GM19025 (cell line): ENCODE measurements around the gene VAMP2.
A peak's percentile ranks its signal among the peaks of the same experiment; 100 is the strongest.
"Not testable (repeated sequence)": the region's sequence is repeated elsewhere in the genome, so short reads cannot be mapped to it uniquely, and the experiment has no call there.

Source experiments
- ATAC-seq: cut with Tn5 transposase; IDR thresholded peaks from one replicate; pipeline ENCODE4 v1.9.1; 2021; ENCODE audit warnings: mild to moderate bottlenecking, low read depth, moderate library complexity; ENCODE audit not compliant: unreplicated experiment

Gene VAMP2

DNA sequence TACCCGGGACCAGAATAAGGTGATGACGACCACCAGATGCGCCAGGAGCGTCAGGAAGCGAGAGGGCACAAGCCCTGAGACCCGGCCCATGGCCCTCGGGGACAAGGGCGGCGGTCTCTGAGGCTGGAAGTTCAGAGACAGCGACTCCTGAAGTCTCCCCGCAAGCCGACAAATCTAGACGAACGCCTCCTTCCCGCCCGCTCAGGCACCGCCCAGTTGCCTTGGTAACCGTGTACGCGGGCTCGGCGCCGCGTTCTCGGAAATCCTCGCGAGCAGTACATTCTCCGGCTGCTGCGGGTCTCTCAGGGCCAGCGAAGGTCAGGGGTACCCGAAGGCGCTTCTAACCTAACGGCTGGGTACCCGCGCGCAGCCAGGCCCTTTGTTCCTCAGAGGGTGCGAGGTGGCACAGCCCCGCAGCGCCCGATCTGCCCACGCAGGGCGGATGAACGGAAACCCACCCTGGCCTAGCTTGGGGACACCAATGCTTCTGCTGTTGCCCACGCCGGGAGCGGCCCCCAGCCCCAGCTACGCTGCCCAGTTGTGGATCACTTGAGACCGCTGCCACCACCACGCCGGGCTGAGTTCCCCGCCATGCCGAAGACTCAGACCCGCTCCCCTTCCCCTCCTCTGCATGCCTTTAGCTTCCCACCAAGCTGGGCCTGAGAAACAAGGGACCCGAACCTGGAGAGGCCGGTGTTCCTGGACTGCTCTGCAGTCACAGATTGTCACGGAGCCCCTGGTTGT lies 13.6 kb upstream of the VAMP2 start, which contains the start of gene TMEM107:
TSS of gene TMEM107 (minus strand) at position 184 of the 744 bp plus-strand sequence. CDS start at position 90, 94 bp downstream.
- peak; percentile 43 for ATAC-seq

DNA sequence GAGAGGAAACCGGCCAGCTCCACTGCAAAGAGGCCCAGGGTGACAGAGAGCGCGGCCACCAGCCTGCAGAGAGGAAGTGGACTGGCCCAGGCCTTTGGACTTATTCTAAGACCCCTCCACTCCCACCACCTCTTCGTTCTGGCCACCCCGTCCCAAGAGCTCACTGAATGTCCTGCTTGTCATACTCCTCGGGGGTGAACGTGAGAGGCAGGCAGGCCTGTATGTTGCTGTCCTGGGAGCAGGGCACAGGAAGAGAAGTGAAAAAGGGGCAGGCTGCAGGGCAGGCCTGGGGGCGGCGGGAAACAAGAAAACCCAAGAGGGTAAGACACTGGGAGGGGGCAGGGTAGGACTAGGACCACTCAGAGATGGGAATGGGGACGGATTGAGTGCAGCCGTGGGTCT lies 13.0 kb upstream of the VAMP2 start:
- ATAC-seq = peak; percentile 3

DNA sequence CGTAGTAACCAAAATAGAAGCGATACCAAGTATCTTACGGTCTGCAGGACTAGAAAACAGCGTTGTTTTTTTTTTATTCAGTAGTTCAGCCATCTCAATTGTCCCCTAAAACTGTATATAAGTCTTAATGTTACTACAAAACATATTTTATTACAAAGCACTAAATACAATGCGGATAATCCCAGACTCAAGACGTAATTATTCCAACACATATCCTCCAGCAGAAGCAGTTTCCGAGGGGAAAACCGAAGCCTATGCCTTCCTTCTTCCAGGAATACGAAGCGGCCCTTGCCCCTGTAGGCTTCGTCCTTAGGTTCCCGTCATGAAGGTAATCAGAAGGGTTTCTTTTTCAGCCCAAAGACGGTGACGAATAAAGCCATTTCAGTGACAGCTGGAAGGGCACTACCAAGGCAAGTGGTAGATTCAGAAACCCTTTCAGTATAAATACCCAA lies 11.1 kb upstream of the VAMP2 start:
- ATAC-seq = no peak

DNA sequence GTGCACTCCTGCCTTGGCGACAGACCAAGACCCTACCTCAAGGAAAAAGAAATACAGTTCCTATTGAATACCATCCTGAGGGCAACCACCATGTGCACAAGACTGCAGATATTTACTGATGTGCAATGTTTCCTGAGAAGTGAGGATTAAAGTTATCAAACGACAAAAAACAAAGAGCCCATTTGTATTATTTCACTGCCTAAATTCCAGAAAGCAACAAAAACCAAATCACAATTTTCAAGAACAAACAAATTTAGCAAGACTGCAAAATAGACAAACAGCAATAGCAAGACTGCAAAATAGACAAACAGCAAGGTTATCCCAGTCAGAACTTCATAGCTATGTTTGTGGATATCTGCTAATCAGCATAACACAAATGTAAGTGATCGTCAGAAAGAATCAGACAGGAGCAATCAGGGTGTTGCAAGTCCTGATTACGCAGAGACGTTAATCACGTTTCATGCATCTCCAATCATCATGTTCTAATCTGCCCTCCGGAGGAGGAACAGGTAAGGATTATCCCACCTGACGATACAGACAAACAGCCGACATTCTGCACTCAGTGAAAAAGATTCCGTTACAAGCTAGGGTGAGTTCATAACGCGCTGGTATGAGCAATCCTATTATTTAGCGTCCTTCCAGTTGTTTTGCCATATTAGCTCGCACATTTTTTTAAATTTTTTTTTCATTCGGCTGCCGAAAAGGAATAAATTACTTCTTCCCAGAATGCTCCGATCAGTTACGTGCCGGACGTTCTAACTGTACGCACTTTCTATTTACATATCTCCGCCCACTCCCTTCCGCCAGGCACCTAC lies 10.5 kb upstream of the VAMP2 start:
- peak; percentile 66 for ATAC-seq

DNA sequence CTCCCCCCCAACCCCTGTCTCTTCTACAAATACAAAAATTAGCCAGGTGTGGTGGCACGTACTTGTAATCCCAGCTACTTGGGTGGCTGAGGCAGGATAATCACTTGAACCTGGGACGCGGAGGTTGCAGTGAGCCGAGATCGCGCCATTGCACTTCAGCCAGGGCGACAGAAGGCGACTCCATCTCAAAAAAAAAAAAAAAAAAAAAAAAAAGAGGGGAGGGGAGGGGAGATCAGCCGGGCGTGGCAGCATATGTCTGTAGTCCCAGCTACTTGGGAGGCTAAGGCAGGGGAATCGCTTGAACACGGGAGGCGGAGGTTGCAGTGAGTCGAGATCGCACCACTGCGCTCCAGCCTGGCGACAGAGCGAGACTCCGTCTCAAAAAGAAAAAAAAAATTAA lies 7.4 kb upstream of the VAMP2 start:
- not testable (repeated sequence) for ATAC-seq

DNA sequence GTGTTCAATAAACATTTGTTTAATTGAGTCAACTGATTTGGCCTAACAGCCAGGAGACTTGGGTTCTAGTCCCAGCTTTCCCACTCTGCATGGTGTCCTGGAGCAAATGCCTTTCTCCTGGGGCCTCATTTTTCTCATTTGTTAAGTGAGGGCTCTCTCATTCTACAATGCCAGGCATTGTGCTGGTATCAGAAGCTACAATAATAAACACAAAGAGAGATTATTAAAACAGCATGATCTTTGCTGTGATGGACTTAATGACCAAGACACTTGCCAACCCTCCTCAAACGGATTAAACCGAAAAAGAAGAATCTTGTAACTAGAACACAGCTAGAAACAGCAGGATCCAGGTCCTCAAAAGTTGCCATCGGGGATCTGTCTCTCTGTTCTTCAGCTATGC lies 4.8 kb upstream of the VAMP2 start:
- no peak for ATAC-seq

DNA sequence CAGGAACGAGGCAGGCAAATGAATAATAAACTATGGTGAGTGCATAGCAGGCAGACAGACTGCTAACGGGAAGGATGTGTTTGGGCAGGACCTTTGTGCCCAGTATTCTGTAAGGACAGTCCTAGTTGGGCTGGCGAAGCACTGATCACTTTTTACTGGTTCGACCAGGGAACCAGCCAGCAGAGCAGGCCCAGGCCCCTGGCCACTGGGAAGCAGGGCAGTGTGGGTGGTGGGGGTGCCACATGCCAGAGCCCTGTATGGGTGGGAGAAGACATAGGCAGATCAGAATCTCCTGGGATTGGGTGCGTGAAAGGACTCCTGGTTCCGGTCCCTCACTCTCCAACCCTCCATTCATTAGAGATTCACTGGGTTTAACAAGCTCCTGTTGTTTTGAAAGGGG lies 4.0 kb upstream of the VAMP2 start:
- no peak for ATAC-seq

DNA sequence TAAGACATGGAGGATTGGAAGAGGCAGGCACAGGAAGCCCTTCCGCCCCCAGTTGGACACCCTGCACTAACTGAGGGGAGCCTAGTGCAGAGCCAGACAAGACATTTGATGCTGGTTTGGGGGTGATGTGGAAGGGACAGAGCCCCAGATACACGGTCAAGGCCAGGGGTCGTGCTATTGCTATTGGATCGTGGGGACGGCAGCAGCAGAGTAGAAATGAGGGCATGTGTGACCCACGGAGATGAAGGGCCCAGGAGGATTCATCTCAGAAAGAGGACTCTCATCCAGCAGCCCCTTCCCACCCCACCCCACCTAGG lies 2.0 kb upstream of the VAMP2 start:
- no peak for ATAC-seq

DNA sequence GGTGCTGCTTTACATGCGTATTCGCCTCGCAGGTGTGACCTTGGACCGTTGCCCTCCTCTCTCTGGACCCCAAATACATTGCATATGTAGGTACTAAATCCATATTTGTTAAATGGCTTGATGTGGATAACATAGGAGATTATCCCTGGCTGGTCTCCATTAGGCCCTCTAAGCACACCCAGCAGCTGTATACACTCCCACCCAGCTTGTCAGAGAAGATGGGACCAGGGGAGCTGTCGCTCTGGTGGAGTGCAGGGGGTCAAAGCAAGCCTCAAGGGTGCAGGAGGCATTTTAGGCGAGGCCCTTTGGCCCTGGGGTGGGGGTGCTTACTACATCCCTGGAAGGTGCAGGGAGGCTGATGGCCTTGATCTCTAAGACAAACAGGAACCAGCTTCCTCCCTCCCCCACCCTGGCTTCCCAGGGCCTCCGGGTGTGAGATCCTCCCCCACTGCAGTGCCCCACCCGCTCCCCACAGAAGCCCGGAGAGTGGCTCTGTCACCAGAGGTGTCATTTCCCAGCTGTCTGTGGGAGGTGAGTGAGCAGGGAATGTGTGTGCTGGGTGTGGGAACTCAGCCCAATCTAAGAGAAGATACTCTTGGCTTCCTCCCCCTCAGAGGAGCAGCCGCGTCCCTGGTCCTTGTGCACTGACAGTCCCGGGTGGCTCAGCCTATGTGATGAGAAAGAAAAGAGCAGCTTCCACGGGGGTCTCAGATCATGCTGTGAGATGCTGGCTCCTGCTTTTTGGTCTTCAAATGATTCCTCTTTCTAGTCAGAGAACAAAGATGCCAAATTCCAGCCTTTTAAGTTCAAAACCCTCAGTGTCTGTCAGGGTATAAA lies 1.4 kb upstream of the VAMP2 start:
- no peak for ATAC-seq

DNA sequence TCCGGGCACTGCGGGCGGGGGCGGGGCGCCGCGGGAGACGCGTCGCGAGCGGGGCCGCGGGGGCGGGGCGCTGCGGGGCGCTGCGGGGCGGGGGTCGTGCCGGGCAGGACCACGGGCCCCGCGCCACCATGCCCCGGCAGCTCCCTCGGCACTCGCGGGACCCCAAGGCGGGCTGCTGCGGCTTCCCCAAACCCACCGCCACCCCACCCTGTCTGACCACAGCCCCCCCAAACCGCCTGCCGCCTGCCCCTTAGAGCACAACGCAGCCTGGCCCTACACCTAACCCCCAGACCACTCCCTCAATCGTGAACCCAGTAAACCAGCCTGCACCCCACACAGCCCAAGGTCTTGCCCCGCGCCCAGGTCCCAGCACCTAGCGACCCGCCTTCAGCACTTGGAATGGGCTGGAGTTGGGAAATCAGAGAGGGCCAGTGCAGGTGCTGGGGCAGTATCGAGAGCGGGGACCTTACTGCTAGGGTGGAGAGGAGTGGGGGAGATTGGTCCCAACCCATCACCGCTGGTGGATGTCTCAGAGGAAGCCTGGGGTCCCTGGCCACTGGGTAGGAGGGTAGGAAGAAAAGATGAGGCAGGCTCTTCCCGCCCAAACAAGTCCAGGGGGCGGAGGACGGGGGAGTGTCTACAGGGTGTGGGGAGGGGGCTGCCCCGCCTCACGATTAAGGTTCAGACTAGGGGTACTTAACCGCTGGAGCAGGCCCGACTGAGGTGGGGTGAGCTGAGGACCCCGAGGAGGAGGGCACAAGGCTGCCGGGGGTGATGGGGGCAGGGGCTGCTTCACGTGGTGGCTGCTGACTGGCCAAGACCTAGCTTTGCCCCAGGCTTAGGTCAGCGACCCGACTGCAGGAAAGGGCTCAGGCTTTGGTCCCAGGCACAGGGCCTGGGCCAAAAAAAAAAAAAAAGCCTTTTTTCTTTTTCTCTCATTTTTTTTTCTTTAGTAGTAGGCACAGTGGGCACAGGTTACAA lies 539 bp upstream of the VAMP2 start:
- ATAC-seq = no peak

DNA sequence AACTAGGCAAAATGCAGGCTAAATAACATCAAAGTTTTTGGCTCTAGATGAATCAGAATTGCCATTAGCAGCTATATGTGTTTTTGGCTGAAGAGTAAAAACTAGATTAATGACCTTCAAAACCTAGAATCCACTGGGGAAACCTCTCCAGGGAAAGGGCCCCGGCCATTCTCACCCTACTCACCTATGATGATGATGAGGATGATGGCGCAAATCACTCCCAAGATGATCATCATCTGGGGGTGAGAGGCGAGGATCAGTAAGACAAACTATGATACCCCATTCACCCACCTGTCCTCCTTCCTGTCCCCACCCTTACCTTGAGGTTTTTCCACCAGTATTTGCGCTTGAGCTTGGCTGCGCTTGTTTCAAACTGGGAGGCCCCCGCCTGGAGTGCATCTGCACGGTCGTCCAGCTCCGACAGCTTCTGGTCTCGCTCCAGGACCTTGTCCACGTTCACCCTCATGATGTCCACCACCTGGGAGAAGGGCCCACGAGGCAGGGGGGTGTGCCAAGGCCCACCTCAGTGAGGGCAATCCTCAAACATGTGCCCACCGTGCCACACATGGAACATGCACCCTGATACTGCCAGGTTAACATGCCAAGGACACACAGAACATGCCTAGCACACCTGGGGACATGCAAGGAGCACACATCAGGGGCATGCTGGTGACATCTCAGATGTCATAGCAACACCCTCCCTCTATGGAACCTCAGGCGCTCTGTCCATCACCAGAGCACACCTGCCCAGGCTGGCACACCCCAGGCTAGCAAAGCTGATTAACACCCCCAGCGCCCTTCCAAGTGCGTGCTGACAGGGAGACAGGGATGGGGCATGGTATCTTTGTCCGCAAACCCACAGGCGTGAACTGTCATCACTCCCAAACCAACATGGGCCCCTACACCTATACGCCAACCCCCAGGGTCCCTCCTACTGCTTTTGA lies 1.2 kb downstream of the VAMP2 start:
- no peak for ATAC-seq

DNA sequence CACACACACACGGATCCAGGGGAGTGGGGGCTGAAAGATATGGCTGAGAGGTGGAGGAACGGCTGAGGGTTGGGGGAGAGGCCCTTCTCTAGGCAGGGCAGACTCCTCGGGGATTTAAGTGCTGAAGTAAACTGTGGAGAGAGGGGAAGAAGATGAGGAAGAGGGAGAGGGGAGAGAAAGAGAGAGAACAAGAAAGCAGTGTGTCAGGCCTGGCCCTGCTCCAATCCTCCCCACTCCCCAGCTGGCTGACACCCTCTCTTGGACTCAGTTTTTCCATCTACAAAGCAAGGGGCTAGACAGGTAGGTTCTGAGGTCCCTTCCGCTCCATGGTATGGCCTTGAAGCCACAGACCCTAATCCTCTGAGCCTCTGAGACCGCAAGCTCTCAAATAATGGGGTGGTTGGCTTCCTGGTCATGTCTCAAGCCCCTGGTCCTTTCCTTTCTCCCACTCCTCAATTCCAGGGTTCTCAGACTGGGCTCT lies 2.0 kb downstream of the VAMP2 start:
- ATAC-seq = no peak

DNA sequence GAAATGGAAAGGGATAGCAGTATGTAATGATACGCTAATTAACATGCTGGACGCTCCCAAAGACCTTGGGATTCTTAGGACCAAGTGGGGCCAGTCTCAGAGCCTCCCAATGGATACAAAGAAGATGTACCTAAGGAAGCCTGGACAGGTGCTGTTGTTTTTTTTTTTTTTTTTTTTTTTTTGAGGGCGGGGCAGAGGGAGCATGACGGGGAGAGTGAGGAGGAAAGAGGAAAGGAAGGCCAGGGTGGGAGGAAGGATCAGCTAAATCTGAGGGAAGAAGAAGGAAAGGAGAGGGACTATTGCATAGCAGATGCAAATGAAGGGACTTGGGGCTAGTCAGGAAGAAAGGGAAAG lies 2.5 kb downstream of the VAMP2 start:
- ATAC-seq = no peak

DNA sequence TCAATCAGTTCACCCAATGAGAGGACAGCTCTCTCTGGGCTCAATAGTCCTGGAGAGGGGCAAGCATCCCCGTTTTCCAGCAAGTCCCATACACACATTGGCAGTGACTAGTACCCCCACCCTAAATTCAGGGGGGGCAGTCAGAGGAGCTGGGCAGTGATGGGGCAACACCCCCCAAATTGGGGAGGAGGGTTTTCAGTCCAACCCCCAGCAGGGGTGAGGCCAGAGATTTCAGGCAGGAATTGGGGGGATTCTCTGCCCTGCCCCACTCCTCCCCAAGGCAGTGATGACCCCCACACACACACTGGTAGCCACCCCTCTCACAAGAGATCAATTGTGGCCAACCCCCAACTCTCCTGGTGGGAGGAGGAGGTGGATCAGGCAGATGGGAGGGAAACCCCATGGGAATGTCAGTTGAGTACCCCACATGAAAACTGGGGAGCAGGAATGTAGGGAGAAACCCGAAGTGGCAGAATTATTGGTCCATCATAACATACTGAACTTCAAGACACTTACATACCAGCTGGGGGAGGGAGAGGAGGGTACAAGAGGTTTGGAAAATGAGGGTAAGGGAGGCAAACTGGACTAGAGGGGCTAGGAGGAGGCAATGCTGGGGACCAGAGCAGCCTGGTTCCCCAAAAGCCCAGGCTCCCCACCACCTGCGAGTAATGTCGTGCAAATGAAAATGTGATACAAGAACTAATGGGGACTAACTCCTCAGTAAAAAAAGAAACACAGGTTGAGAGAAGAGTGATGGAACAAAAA lies 3.1 kb downstream of the VAMP2 start:
- ATAC-seq = no peak

DNA sequence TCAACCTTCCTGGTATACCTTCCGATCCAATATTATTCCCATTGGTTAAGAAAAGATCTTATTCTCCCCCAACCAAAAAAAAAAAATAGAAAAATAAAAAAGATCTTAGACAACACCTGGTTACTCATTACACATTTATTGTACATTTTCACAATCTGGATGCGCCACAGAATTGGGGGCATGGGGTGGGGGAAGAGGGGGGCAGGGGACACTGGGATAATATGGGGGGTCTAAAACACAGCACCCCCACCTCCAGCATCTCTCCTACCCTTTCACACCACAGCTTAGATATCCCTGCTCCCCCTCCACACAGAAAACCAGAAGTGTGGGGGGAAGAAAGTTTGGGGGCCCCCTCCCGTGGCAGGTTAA lies 3.7 kb downstream of the VAMP2 start:
- no peak for ATAC-seq

DNA sequence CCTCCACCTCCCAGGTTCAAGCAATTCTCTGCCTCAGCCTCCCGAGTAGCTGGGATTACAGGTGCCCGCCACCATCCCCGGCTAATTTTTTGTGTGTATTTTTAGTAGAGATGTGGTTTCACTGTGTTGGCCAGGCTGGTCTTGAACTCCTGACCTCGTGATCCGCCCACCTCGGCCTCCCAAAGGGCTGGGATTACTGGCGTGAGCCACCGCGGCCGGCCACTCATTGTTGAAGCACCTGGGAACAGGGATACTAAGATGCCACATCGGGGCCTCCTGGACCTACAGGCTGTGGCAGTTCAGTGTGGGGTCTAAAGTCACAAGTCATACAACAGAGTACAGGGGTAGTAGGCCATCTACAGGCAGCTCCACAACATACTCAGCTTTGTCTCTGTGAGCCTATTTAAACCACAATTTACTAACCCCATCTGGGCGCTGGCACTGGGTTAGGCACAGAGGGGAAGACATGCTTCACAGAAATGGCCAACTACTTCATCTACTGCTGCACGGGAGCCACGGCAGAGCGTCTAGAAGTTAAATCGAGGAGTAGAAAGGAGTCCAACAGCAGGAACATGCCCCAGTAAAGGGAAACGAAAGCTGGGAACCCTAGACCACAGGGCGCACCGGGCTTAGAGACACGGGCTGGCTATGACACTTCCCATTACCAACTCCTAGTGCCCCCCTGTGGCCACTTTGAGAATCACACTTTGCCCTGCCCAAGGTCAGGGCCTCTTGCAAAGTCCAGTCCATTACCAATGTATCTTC lies 4.3 kb downstream of the VAMP2 start:
- ATAC-seq = no peak

DNA sequence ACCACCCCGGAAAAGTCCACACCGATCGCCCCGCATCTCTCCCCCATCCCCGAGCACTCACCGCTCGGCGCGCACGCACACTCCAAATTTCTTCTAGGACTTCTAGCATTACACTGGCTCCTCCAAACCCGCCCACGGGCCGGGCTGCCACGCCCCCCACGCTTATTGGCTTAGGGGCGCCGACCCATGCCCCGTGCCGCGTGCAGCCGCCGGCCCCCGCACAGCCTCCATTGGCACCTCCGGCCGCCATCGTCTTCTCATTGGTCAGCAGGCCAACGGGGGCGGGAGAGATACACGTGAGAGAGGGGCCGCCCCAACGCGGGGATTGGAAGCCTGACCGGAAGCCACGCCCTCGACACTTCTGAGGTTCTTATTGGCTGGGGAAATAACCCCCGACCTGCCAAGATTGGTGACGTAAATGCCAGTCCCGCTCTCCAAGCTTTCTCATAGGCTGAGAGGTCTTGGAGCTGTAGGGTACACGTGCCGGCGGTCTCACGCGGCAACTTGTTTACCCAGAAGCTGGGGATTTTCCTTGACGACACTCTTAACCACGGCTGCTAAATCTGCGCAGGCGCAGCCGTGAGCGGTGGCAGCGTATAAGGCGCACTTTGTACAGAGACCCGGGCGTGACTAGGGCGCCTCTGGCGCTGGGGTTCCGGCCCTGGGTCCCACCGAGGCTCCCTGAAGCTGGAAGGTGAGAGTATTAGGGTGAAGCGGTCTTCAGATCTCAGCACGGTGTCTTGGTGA lies 6.3 kb downstream of the VAMP2 start:
- ATAC-seq = peak; percentile 84
